ENCODE results near the gene GLRX.

GLRX gene

GRCh38 chr5:95773335-95774059 lies 49.0 kb downstream of the GLRX start:
- no peak for DNase-seq

- DNase-seq: no peak
These were observed 50.6 kb downstream of the GLRX start for GRCh38 chr5:95771892-95772291.

- no peak for DNase-seq
These were observed 51.5 kb downstream of the GLRX start for GRCh38 chr5:95770830-95771708.

GRCh38 chr5:95768731-95769130 lies 53.8 kb downstream of the GLRX start:
- no peak for DNase-seq

GRCh38 chr5:95763941-95764340 lies 58.6 kb downstream of the GLRX start:
- DNase-seq: no peak
